SK-N-MC (cell line): ENCODE results near the gene ERFL.
"Not testable (repeated sequence)": the region's sequence is repeated elsewhere in the genome, so short reads cannot be mapped to it uniquely, and the experiment has no call there.

Experiments
- DNase-seq: peaks from one replicate; pipeline ENCODE4 v3.0.0-alpha.2; 2011; ENCODE audit warnings: low read depth, low spot score
- H3K27ac ChIP-seq: fragments of 200-600 bp; sonication (generic); 2 replicates; pipeline ENCODE4 v1.5.1; 2016; ENCODE audit warnings: mixed run types
- H3K36me3 ChIP-seq: fragments of 200-600 bp; sonication (generic); 2 replicates; pipeline ENCODE4 v1.6.1; 2017; ENCODE audit warnings: antibody characterized with exemption, low read length, mixed read lengths; ENCODE audit not compliant: insufficient read depth
- H3K4me3 ChIP-seq: fragments of 200-600 bp; sonication (generic); 2 replicates; pipeline ENCODE4 v1.5.1; 2016
- H3K9ac ChIP-seq: fragments of 200-600 bp; sonication (generic); 2 replicates; pipeline ENCODE4 v1.8.0; 2017; ENCODE audit warnings: mixed run types, mixed read lengths; ENCODE audit not compliant: insufficient read length
- H3K9me3 ChIP-seq: fragments of 200-600 bp; sonication (generic); 2 replicates; pipeline ENCODE4 v1.6.1; 2017; ENCODE audit warnings: low read depth, mild to moderate bottlenecking, antibody characterized with exemption, low read length, moderate library complexity, mixed read lengths
- EZH2 ChIP-seq: fragments of 200-600 bp; sonication (generic); IDR thresholded peaks from one replicate; pipeline ENCODE4 v1.6.1; 2017; ENCODE audit warnings: antibody characterized with exemption
- FOXP2 ChIP-seq: optimal IDR thresholded peaks from 2 replicates; pipeline ENCODE3; 2011; ENCODE audit warnings: mild to moderate bottlenecking, moderate library complexity; ENCODE audit not compliant: insufficient read depth; ENCODE audit errors: extremely low read length, control extremely low read depth
- POLR2AphosphoS5 ChIP-seq: IDR thresholded peaks from 2 replicates; pipeline ENCODE4 v1.6.1; 2012; ENCODE audit warnings: mild to moderate bottlenecking, low read depth, low read length, borderline replicate concordance

Gene ERFL

GRCh38 chr19:41880329-41880708 lies 47.9 kb downstream of the ERFL start:
- no peaks in the 10 kb centered on the region for H3K9me3 ChIP-seq
- H3K9ac ChIP-seq: no peak overlapping the region
- peak; percentile 78 for DNase-seq
- H3K27ac ChIP-seq: peak overlapping the region; percentile 96
- no peaks in the 10 kb centered on the region for H3K36me3 ChIP-seq
- TF ChIP-seq EZH2: no peak
- peak overlapping the region; percentile 63; the same call in 1 of the 2 replicates for H3K4me3 ChIP-seq

- no peak for DNase-seq
- Histone ChIP-seq H3K36me3 (no peaks in the 10 kb centered on the region), H3K4me3 (no peak overlapping the region), H3K9ac (peak overlapping the region; percentile 61), H3K9me3 (no peaks in the 10 kb centered on the region), H3K27ac (peak overlapping the region; percentile 96)
- TF ChIP-seq POLR2AphosphoS5 (no peak), FOXP2 (no peak), EZH2 (no peak)
Measured at GRCh38 chr19:41879670-41880328, 48.5 kb downstream of the ERFL start.

GRCh38 chr19:41879080-41879479 lies 49.2 kb downstream of the ERFL start:
- peak overlapping the region; percentile 96; the same call in 1 of the 2 replicates for H3K27ac ChIP-seq
- TF ChIP-seq FOXP2 (no peak), POLR2AphosphoS5 (no peak), EZH2 (no peak)
- no peak overlapping the region for H3K9ac ChIP-seq
- no peak overlapping the region for H3K4me3 ChIP-seq
- no peak for DNase-seq
- H3K9me3 ChIP-seq: no peaks in the 10 kb centered on the region
- no peaks in the 10 kb centered on the region for H3K36me3 ChIP-seq

- Histone ChIP-seq H3K9ac (peak overlapping the region; percentile 11), H3K9me3 (no peaks in the 10 kb centered on the region), H3K27ac (peak overlapping the region; percentile 60), H3K4me3 (no peak overlapping the region), H3K36me3 (no peaks in the 10 kb centered on the region)
- TF ChIP-seq POLR2AphosphoS5 (no peak), EZH2 (no peak), FOXP2 (no peak)
- DNase-seq: no peak
Measured at GRCh38 chr19:41877916-41878905, 50.0 kb downstream of the ERFL start.

- peak within 1 kb of the TSS; percentile 60 for H3K27ac ChIP-seq
- TF ChIP-seq POLR2AphosphoS5 (no peak), FOXP2 (no peak), EZH2 (no peak)
- H3K9me3 ChIP-seq: no peaks in the 10 kb centered on the region
- peak within 1 kb of the TSS; percentile 11 for H3K9ac ChIP-seq
- no peaks in the 10 kb centered on the region; the same call in 1 of the 2 replicates for H3K36me3 ChIP-seq
- DNase-seq: no peak
- no peak within 1 kb of the TSS for H3K4me3 ChIP-seq
Measured at GRCh38 chr19:41876847-41877832, 51.1 kb downstream of the ERFL start, which contains the start of gene CD79A. CD79A (plus strand) TSS chr19:41877279; CDS start chr19:41877305, 26 bp downstream.

- peak overlapping the region; percentile 45 for H3K9ac ChIP-seq
- H3K36me3 ChIP-seq: peaks cover 11% of the 10 kb centered on the region
- not testable (repeated sequence) for H3K9me3 ChIP-seq, H3K4me3 ChIP-seq, DNase-seq
- peak overlapping the region; percentile 90 for H3K27ac ChIP-seq
Measured at GRCh38 chr19:41875973-41876372, 52.3 kb downstream of the ERFL start.

- no peaks in the 10 kb centered on the region for H3K9me3 ChIP-seq
- no peak for DNase-seq
- no peak overlapping the region for H3K9ac ChIP-seq
- H3K36me3 ChIP-seq: peaks cover 39% of the 10 kb centered on the region
- no peak overlapping the region for H3K4me3 ChIP-seq
- H3K27ac ChIP-seq: peak overlapping the region; percentile 76
- no peak for TF ChIP-seq EZH2
- TF ChIP-seq FOXP2: no peak
- peak; percentile 81 for TF ChIP-seq POLR2AphosphoS5
Measured at GRCh38 chr19:41872775-41873647, 55.2 kb downstream of the ERFL start.
